Ishikawa (cell line): ENCODE data around the gene UGDH.

Source experiments
- CEBPB ChIP-seq: IDR thresholded peaks from 2 replicates; pipeline ENCODE4 v1.6.1; 2012
- CREB1 ChIP-seq: IDR thresholded peaks from 2 replicates; pipeline ENCODE4 v1.6.1; 2012; ENCODE audit warnings: low read depth
- EGR1 ChIP-seq: IDR thresholded peaks from 2 replicates; pipeline ENCODE4 v1.6.1; 2012
- EP300 ChIP-seq: IDR thresholded peaks from 2 replicates; pipeline ENCODE4 v1.6.1; 2012; ENCODE audit warnings: borderline replicate concordance
- FOXM1 ChIP-seq: IDR thresholded peaks from 2 replicates; pipeline ENCODE4 v1.6.1; 2012; ENCODE audit warnings: low read depth, borderline replicate concordance
- MAX ChIP-seq: IDR thresholded peaks from 2 replicates; pipeline ENCODE4 v1.6.1; 2012
- NFIC ChIP-seq: IDR thresholded peaks from 2 replicates; pipeline ENCODE4 v1.6.1; 2012
- RAD21 ChIP-seq: IDR thresholded peaks from 2 replicates; pipeline ENCODE4 v1.6.1; 2012; ENCODE audit warnings: low read depth
- TAF1 ChIP-seq: IDR thresholded peaks from 2 replicates; pipeline ENCODE4 v1.6.1; 2012; ENCODE audit warnings: low read depth, mild to moderate bottlenecking
- TCF12 ChIP-seq: IDR thresholded peaks from 2 replicates; pipeline ENCODE4 v1.6.1; 2012; ENCODE audit warnings: low read depth
- TEAD4 ChIP-seq: IDR thresholded peaks from 2 replicates; pipeline ENCODE4 v1.6.1; 2012
- USF1 ChIP-seq: IDR thresholded peaks from 2 replicates; pipeline ENCODE4 v1.6.1; 2012
- YY1 ChIP-seq: IDR thresholded peaks from 2 replicates; pipeline ENCODE4 v1.6.1; 2012; ENCODE audit warnings: low read depth
- ZBTB7A ChIP-seq: IDR thresholded peaks from 2 replicates; pipeline ENCODE4 v1.6.1; 2012; ENCODE audit warnings: low read depth
- TF ChIP-seq, protein P1 (sequence below): IDR thresholded peaks from 2 replicates; pipeline ENCODE4 v1.6.1; 2012; ENCODE audit warnings: low read depth, mild to moderate bottlenecking

UGDH gene

DNA sequence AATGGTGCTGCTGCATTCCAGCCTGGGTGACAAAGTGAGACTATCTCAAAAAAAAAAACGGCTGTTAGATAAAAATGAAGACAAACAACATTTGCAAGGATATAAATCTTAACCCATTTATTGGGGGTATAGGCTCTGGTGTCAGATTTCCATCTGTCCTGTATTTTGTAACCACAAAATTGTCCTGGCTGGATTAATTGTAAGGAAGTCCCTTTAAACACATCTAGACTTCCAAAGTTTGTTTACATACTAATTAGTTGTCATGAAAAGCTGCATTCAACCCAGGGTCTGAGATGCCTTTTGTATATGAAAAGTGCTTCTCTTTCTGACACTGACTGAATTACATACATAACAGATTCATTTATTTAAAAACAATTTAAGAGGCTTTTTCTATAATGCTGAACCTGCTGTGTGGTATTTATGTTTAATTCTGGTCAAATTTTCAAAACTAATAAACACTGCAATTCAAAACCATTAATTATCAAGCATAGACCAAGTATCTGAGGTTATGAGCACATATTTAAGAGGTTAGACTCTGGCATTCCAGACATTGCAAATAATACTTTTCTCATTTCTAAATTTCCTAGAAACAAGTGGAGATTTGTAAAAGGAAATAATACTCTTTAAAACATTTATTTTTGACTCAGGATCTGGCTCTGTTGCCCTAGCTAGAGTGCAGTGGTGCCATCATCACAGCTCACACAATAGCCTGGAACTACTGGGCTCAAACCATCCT, 17.5 kb upstream of the UGDH start:
- no peak for TF ChIP-seq ZBTB7A
- TF ChIP-seq TEAD4: no peak
- no peak for TF ChIP-seq CEBPB
- TF ChIP-seq USF1: no peak
- no peak for TF ChIP-seq EP300
- TF ChIP-seq EGR1: no peak
- TF ChIP-seq MAX: no peak
- no peak for TF ChIP-seq YY1
- no peak for TF ChIP-seq RAD21
- TF ChIP-seq CREB1: no peak
- no peak for TF ChIP-seq NFIC
- TF ChIP-seq TCF12: no peak
- TF ChIP-seq, protein P1, sequence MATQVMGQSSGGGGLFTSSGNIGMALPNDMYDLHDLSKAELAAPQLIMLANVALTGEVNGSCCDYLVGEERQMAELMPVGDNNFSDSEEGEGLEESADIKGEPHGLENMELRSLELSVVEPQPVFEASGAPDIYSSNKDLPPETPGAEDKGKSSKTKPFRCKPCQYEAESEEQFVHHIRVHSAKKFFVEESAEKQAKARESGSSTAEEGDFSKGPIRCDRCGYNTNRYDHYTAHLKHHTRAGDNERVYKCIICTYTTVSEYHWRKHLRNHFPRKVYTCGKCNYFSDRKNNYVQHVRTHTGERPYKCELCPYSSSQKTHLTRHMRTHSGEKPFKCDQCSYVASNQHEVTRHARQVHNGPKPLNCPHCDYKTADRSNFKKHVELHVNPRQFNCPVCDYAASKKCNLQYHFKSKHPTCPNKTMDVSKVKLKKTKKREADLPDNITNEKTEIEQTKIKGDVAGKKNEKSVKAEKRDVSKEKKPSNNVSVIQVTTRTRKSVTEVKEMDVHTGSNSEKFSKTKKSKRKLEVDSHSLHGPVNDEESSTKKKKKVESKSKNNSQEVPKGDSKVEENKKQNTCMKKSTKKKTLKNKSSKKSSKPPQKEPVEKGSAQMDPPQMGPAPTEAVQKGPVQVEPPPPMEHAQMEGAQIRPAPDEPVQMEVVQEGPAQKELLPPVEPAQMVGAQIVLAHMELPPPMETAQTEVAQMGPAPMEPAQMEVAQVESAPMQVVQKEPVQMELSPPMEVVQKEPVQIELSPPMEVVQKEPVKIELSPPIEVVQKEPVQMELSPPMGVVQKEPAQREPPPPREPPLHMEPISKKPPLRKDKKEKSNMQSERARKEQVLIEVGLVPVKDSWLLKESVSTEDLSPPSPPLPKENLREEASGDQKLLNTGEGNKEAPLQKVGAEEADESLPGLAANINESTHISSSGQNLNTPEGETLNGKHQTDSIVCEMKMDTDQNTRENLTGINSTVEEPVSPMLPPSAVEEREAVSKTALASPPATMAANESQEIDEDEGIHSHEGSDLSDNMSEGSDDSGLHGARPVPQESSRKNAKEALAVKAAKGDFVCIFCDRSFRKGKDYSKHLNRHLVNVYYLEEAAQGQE: no peak
- no peak for TF ChIP-seq TAF1
- TF ChIP-seq FOXM1: no peak

DNA sequence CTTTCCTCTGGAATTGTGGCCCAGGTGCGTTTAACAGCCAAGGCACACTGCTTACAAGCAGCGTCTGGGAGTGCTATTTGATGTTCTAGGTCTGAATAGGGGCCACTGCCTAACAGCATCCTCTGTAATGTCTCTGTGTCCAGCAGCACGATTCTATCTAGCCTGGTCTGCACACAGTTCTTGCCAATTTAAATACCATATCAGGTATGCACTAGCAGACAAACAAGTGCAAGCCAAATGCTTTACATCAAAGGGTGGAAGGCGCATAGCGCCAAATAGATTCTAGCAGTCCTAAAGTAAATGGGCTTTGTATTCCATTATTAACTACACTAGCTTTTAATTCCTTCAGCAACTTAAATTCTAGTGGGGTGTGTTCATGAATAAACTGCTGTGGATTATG, 15.8 kb upstream of the UGDH start:
- TF ChIP-seq TEAD4: no peak
- TF ChIP-seq TCF12: no peak
- no peak for TF ChIP-seq CEBPB
- no peak for TF ChIP-seq NFIC
- TF ChIP-seq USF1: no peak
- no peak for TF ChIP-seq CREB1
- TF ChIP-seq, protein P1: no peak
- no peak for TF ChIP-seq MAX
- no peak for TF ChIP-seq YY1
- TF ChIP-seq EGR1: no peak
- TF ChIP-seq RAD21: no peak
- TF ChIP-seq TAF1: no peak
- no peak for TF ChIP-seq FOXM1
- TF ChIP-seq EP300: no peak
- no peak for TF ChIP-seq ZBTB7A

GRCh38 chr4:39542611-39543012, 15.4 kb upstream of the UGDH start:
- no peak for TF ChIP-seq FOXM1
- TF ChIP-seq NFIC: no peak
- TF ChIP-seq USF1: no peak
- no peak for TF ChIP-seq TEAD4
- TF ChIP-seq RAD21: no peak
- no peak for TF ChIP-seq TAF1
- TF ChIP-seq CREB1: no peak
- TF ChIP-seq, protein P1: no peak
- TF ChIP-seq EP300: no peak

DNA sequence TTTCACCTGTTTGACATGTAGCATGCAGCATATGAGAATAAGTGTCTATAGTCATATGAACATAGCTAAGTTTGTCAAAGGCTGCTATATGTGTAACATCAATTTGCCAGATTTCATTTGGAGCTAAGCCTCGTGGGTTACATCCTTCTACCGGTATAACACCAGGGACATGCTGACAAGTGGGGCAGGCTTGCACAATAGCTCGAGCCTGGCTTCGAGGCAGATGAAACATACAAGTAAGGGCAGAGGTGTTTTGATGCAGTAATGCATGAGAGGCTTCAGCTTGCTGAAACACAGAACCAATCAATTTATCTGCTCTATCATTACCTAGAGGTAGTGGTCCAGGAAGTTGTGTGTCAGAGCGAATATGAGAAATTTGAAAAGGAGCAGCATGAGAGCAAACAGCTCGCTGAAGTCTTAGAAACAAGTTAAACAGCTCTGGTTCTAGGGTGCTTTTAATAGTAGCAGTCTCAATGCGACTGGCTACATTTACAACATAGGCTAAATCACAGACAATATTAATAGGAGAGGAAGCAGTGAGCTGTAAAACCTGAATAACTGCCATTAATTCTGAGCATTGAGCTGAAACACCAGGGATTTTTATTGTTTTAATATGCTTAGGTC, 14.9 kb upstream of the UGDH start:
- TF ChIP-seq CEBPB: peak; percentile 54; the same call in 1 of the 2 replicates
- no peak for TF ChIP-seq EGR1
